Smooth muscle cell (in vitro differentiated cells): ENCODE results near the gene RASSF1. TPM values are rescaled to one million over a fixed set of nuclear protein-coding genes. Genes with fewer than 3 reads are reported as not detected.

Source experiments
- DNase-seq: peaks from one replicate; lab custom pipeline; 2025; ENCODE audit not compliant: unreplicated experiment; lab: John Stamatoyannopoulos, UW
- H2AFZ ChIP-seq: fragments of 200-600 bp; sonication (generic); 2 replicates; pipeline ENCODE4 v1.6.0; 2016; ENCODE audit warnings: antibody characterized with exemption, low read depth, mild to moderate bottlenecking
- H3F3A ChIP-seq: fragments of 200-600 bp; sonication (generic); 2 replicates; pipeline ENCODE4 v1.6.0; 2017; ENCODE audit warnings: antibody characterized with exemption, low read depth
- H3K27ac ChIP-seq: fragments of 200-600 bp; sonication (generic); 2 replicates; pipeline ENCODE4 v1.5.1; 2016; ENCODE audit warnings: low read depth, mild to moderate bottlenecking
- H3K27me3 ChIP-seq: fragments of 200-600 bp; sonication (generic); 2 replicates; pipeline ENCODE4 v1.6.1; 2016; ENCODE audit warnings: low read depth, mild to moderate bottlenecking
- H3K36me3 ChIP-seq: fragments of 200-600 bp; sonication (generic); 2 replicates; pipeline ENCODE4 v1.5.1; 2016; ENCODE audit warnings: low read depth
- H3K4me1 ChIP-seq: fragments of 200-600 bp; sonication (generic); 2 replicates; pipeline ENCODE4 v1.5.1; 2016; ENCODE audit warnings: low read depth
- H3K4me2 ChIP-seq: fragments of 200-600 bp; sonication (generic); 2 replicates; pipeline ENCODE4 v1.6.0; 2016; ENCODE audit warnings: mild to moderate bottlenecking
- H3K4me3 ChIP-seq: fragments of 200-600 bp; sonication (generic); 2 replicates; pipeline ENCODE4 v1.5.1; 2016; ENCODE audit warnings: mild to moderate bottlenecking
- H3K79me2 ChIP-seq: fragments of 200-600 bp; sonication (generic); 2 replicates; pipeline ENCODE4 v1.6.0; 2016; ENCODE audit warnings: low read depth, mild to moderate bottlenecking
- H3K9ac ChIP-seq: fragments of 200-600 bp; sonication (generic); 2 replicates; pipeline ENCODE4 v1.6.0; 2016; ENCODE audit warnings: low read depth
- H3K9me3 ChIP-seq: fragments of 200-600 bp; sonication (generic); replicated peaks from 2 replicates; pipeline ENCODE4 v1.5.1; 2016; ENCODE audit warnings: low read depth
- H4K20me1 ChIP-seq: fragments of 200-600 bp; sonication (generic); 2 replicates; pipeline ENCODE4 v1.6.0; 2016; ENCODE audit warnings: low read depth
- WGBS: methylation state at CpG from one replicate; pipeline ENCODE4 v1.1.7; 2016; ENCODE audit warnings: low lambda C conversion rate; 5-methylcytosine and 5-hydroxymethylcytosine counted together
- polyA plus RNA-seq: library from polyadenylated mRNA; unstranded; fragments of >200 nt; fragmentation: Nextera tagmentation; extraction: Ambion mirVana; gene quantifications from 2 replicates; pipeline ENCODE4 v1.2.1, GENCODE V29; 2016
- total RNA-seq: library from RNA; depleted of rRNA; stranded (reverse); fragments of >200 nt; gene quantifications from 2 replicates; pipeline ENCODE4 v1.2.3, GENCODE V29; 2014
- TF ChIP-seq, protein P1 (sequence below): fragments of 200-600 bp; sonication (generic); IDR thresholded peaks from 2 replicates; pipeline ENCODE4 v1.5.1; 2017; ENCODE audit warnings: borderline replicate concordance, mild to moderate bottlenecking, antibody characterized with exemption; ENCODE audit not compliant: insufficient read depth, poor library complexity, severe bottlenecking

RASSF1 gene
- total and polyA plus RNA-seq, 2 experiments from 2014 or later: 27.6 to 58.5 TPM

DNA sequence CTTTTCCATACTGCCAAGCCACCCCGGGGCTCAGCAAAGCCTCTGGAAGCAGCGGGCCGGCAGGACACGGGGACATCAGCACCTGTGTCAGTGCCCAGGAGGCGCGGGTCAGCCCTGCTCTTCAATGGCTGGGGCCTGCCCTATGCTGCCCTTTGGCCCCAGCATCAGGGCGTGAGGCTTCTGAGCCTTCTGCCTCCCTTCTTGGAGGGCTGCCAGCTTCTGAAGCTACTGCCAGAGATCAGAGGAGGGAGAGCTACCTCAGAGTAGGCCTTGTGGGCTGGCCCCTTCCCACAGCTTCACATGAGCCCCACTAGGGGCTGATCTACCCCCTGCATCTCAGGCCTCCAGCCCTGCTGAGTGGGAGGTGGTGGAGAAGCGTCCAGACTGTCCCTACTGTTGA lies 31.7 kb upstream of the RASSF1 start:
- no peak overlapping the region for H2AFZ ChIP-seq
- no peaks in the 10 kb centered on the region for H3K27me3 ChIP-seq
- no peak for DNase-seq

DNA sequence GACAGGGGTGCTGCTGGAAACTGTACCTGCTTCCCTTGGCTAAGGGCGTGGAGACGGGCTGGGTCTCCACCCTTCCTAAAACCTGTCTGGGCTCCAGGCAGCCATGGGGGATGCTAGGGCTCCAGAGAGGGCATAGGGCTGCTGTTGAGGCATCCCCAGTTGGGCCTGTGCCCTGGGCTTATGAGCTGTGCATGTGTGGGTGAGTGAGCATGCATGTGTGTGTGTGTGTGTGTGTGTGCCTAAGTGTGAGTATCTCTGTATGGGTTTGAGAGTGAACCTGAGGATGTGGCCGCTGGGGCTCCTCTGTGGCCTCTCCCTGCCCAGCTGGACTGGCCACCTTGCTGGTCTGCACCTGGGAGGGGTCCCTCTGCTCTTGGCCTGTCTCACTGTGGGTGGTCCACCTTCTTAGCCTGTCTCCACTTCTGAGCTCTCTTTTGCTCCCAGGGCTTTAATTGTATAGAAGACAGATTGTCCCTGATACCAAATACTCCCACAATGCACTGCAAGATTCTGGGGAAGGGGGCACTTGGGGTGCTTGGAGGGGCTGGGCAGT lies 30.6 kb upstream of the RASSF1 start:
- no peaks in the 10 kb centered on the region for H3K9me3 ChIP-seq
- H3K4me1 ChIP-seq: peaks cover 6% of the 10 kb centered on the region
- TF ChIP-seq, protein P1, sequence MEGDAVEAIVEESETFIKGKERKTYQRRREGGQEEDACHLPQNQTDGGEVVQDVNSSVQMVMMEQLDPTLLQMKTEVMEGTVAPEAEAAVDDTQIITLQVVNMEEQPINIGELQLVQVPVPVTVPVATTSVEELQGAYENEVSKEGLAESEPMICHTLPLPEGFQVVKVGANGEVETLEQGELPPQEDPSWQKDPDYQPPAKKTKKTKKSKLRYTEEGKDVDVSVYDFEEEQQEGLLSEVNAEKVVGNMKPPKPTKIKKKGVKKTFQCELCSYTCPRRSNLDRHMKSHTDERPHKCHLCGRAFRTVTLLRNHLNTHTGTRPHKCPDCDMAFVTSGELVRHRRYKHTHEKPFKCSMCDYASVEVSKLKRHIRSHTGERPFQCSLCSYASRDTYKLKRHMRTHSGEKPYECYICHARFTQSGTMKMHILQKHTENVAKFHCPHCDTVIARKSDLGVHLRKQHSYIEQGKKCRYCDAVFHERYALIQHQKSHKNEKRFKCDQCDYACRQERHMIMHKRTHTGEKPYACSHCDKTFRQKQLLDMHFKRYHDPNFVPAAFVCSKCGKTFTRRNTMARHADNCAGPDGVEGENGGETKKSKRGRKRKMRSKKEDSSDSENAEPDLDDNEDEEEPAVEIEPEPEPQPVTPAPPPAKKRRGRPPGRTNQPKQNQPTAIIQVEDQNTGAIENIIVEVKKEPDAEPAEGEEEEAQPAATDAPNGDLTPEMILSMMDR: no peak
- H4K20me1 ChIP-seq: no peaks in the 10 kb centered on the region
- WGBS: 100% methylated on average over 3 of the region's 3 CpGs
- no peak overlapping the region for H3K27ac ChIP-seq
- H3K9ac ChIP-seq: no peak overlapping the region
- no peak overlapping the region for H3K4me2 ChIP-seq
- H3K27me3 ChIP-seq: no peaks in the 10 kb centered on the region
- no peaks in the 10 kb centered on the region for H3K79me2 ChIP-seq
- H3F3A ChIP-seq: no peaks in the 10 kb centered on the region
- no peaks in the 10 kb centered on the region for H3K36me3 ChIP-seq
- no peak for DNase-seq
- no peak overlapping the region for H3K4me3 ChIP-seq
- no peak overlapping the region for H2AFZ ChIP-seq

More for the DNA sequence above, 31.7 kb upstream of the RASSF1 start:
- no peak overlapping the region for H3K9ac ChIP-seq
- no peaks in the 10 kb centered on the region for H4K20me1 ChIP-seq
- TF ChIP-seq, protein P1: no peak
- H3K9me3 ChIP-seq: no peaks in the 10 kb centered on the region
- 70% methylated on average over 8 of the region's 8 CpGs for WGBS
- H3K4me3 ChIP-seq: no peak overlapping the region
- H3K79me2 ChIP-seq: no peaks in the 10 kb centered on the region
- H3K36me3 ChIP-seq: no peaks in the 10 kb centered on the region
- H3F3A ChIP-seq: no peaks in the 10 kb centered on the region
- H3K4me2 ChIP-seq: no peak overlapping the region
- no peak overlapping the region for H3K27ac ChIP-seq
- peaks cover 6% of the 10 kb centered on the region for H3K4me1 ChIP-seq

DNA sequence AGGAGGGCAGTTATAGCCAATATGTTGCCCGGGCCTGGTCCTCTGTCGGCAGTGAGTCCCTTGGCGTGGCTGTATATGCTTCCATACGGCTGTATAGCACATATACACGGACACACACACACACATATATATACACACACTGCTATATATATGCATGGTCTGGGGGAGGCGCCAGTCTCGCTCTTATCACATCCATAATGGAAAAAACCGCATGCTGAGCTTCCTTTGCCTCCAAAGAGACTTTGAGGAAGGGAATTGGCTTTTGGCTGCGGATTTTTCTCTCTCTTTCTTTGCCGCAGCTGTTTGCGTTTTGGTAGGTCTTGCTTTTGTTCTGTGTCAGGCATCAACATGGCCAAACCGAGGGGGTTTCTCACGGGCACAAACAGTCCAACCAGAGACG lies 30.0 kb upstream of the RASSF1 start:
- Histone ChIP-seq H3K79me2 (no peaks in the 10 kb centered on the region), H3K4me2 (no peak overlapping the region), H3K9me3 (no peaks in the 10 kb centered on the region), H3K27ac (no peak overlapping the region), H3K9ac (no peak overlapping the region), H2AFZ (no peak overlapping the region), H3K27me3 (no peaks in the 10 kb centered on the region), H3K36me3 (no peaks in the 10 kb centered on the region), H3F3A (no peaks in the 10 kb centered on the region), H3K4me1 (peaks cover 6% of the 10 kb centered on the region), H3K4me3 (no peak overlapping the region), H4K20me1 (no peaks in the 10 kb centered on the region)
- 58% methylated on average over 14 of the region's 14 CpGs for WGBS
- TF ChIP-seq, protein P1: peak; percentile 27
- no peak for DNase-seq

DNA sequence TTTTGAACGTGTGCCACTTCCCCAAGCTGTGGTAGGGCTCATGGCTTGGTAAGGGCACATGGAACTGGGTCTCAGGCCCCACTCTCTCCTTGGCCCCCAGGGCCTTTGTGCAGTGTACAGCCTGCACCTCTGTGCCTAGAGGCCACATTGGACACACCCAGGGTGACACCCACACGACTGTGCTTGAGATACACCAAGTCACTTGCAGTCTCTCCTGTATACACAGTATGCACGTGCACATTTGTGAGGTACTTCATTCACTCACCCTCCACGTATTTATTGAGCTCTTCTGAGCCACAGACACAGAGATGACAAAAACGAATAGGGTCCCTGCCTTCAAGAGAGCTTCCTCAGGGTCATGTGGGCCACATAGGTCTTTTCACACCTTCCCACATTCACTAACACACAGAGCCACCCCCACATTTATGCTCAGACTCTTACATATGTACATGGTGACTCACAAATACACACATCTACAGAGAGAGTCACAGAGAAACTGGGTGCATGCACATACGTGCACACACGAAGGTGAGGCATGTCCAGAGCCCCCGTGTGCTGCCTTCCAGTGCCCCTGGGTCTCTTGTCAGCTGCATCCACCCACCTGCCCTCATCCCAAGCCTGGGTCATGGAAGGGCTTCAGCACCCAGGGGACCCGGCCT lies 28.5 kb upstream of the RASSF1 start:
- Histone ChIP-seq H4K20me1 (no peaks in the 10 kb centered on the region), H3K4me3 (no peak overlapping the region), H3K9ac (no peak overlapping the region), H3K36me3 (no peaks in the 10 kb centered on the region), H3K4me1 (peaks cover 9% of the 10 kb centered on the region), H3K27me3 (no peaks in the 10 kb centered on the region), H3K79me2 (no peaks in the 10 kb centered on the region), H3F3A (no peaks in the 10 kb centered on the region), H3K9me3 (no peaks in the 10 kb centered on the region), H3K4me2 (no peak overlapping the region), H2AFZ (no peak overlapping the region), H3K27ac (no peak overlapping the region)
- TF ChIP-seq, protein P1: no peak
- WGBS: 80% methylated on average over 9 of the region's 9 CpGs
- no peak for DNase-seq
